Ascending aorta (tissue), 2 donors: ENCODE data around the gene ATP6V0A1. TPM values are rescaled to one million over a fixed set of nuclear protein-coding genes. Genes with fewer than 3 reads are reported as not detected.
"Not testable (repeated sequence)": the region's sequence is repeated elsewhere in the genome, so short reads cannot be mapped to it uniquely, and the experiment has no call there.

Experiments
- DNase-seq, 2 donors: peaks; one replicate each; pipeline ENCODE4 v3.0.0-alpha.2; 2019; ENCODE audit warnings: low spot score in 2 of 2
- H3K27ac ChIP-seq, 2 donors: fragments of 200-600 bp; sonication (generic); one replicate each; pipeline ENCODE4 v1.5.1; 2016 to 2017; ENCODE audit warnings: mild to moderate bottlenecking in 1 of 2
- H3K27me3 ChIP-seq: fragments of 200-600 bp; sonication (generic); one replicate; pipeline ENCODE4 v1.5.1; 2017
- H3K36me3 ChIP-seq, 2 donors: fragments of 200-600 bp; sonication (generic); one replicate each; pipeline ENCODE4 v1.5.1; 2016
- H3K4me1 ChIP-seq, 2 donors: fragments of 200-600 bp; sonication (generic); one replicate each; pipeline ENCODE4 v1.5.1; 2016 to 2017; ENCODE audit warnings: mild to moderate bottlenecking in 1 of 2
- H3K4me3 ChIP-seq, 2 donors: fragments of 200-600 bp; sonication (generic); one replicate each; pipeline ENCODE4 v1.5.1; 2016 to 2017; ENCODE audit warnings: mild to moderate bottlenecking in 1 of 2
- H3K9me3 ChIP-seq, 2 donors: fragments of 200-600 bp; sonication (generic); one replicate each; pipeline ENCODE4 v1.5.1; 2016
- CTCF ChIP-seq, 3 experiments: fragments of 200-600 bp in 2 of 3; fragments of 450-650 bp in 1 of 3; sonication (generic) in 2 of 3; IDR thresholded peaks; one replicate each; pipeline ENCODE4 v1.5.1; 2016 to 2019; ENCODE audit warnings: antibody characterized with exemption in 3 of 3, mild to moderate bottlenecking in 1 of 3, moderate library complexity in 1 of 3
- intact Hi-C: fragments of 100-400 bp; cut with DNase I; formaldehyde crosslinking; loops from one replicate; pipeline ENCODE4 v1.15.1; 2023
- total RNA-seq: library from RNA; depleted of rRNA; stranded (reverse); fragments of >200 nt; gene quantifications from one replicate; pipeline ENCODE4 v1.1.0, GENCODE V29; 2016

ATP6V0A1 gene
- total RNA-seq, 1 donor from 2014 or later, result 59.0 TPM

DNA sequence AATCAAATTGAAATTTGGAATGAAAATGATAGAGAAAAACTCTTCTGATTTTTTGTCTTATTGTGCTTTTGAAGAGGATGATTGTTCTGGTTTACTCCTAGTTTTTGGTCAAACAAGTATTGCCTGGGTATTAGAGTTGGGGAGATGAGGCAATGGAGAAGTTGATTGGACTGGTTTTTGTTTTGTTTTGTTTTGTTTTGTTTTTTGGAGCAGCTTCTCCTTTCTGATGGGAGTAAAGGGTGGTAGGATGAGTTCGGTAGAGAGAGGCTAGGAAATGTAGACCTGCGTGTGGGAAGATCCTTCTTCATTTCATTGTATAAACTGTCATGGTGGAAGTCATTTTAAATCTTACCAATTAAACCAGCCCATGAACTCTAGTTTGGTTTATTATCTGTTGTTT is 17.7 kb downstream of the ATP6V0A1 start:
- no peak overlapping the region for H3K27ac ChIP-seq
- H3K36me3 ChIP-seq, result peaks cover 71 to 77% of the 10 kb centered on the region in 2 donors
- intact Hi-C loops, result no loop called here

GRCh38 chr17:42477173-42477572 is 18.5 kb downstream of the ATP6V0A1 start:
- H3K27me3 ChIP-seq, result no peaks in the 10 kb centered on the region
- no peaks in the 10 kb centered on the region for H3K4me1 ChIP-seq
- no peak overlapping the region for H3K27ac ChIP-seq
- no peak overlapping the region for H3K4me3 ChIP-seq
- H3K36me3 ChIP-seq, result peaks cover 71 to 77% of the 10 kb centered on the region in 2 donors
- TF ChIP-seq CTCF (IDR thresholded peaks at IDR 0.05), result no peak
- DNase-seq, result no peak
- H3K9me3 ChIP-seq, result no peaks in the 10 kb centered on the region
- intact Hi-C loops, result no loop called here

More for the DNA sequence above, 17.7 kb downstream of the ATP6V0A1 start:
- H3K4me1 ChIP-seq, result no peaks in the 10 kb centered on the region
- no peak for DNase-seq
- no peaks in the 10 kb centered on the region for H3K27me3 ChIP-seq
- no peak for TF ChIP-seq CTCF (IDR thresholded peaks at IDR 0.05)
- H3K4me3 ChIP-seq, result no peak overlapping the region
- no peaks in the 10 kb centered on the region for H3K9me3 ChIP-seq

DNA sequence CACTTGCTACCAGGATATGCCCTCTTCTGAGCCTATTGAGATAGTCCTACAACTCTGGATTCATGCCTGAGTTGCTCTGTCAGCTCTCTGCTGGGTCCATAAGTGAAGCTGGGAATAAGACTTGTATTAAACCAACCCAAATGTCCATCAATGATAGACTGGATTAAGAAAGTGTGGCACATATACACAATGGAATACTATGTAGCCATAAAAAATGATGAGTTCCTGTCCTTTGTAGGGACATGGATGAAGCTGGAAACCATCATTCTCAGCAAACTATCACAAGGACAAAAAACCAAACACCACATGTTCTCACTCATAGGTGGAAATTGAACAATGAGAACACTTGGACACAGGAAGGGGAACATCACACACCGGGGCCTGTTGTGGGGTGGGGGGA is 19.1 kb downstream of the ATP6V0A1 start:
- H3K9me3 ChIP-seq, H3K4me3 ChIP-seq, intact Hi-C loops, H3K27me3 ChIP-seq, H3K4me1 ChIP-seq, DNase-seq, H3K27ac ChIP-seq: not testable (repeated sequence)
- peaks cover 71 to 78% of the 10 kb centered on the region in 2 donors for H3K36me3 ChIP-seq

DNA sequence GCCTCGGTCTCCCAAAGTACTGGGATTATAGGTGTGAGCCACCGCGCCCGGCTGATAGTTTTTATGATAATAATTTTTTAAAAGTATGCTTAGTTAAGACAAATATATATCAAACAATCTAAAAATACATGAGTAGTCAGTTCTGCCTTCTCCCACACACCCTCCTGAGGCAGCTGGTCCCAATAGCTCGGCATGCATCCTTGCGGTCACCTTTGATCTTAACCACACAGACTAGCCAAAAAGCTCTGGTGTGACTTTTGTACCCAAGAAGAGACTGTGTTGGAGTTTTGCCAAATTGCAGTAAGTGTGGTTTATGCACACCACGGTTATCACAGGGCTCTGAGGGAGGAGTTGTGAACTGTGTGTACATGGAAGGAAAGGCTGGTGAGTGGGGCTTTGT is 25.6 kb downstream of the ATP6V0A1 start:
- Histone ChIP-seq H3K4me3 (no peak overlapping the region), H3K9me3 (no peaks in the 10 kb centered on the region), H3K27ac (no peak overlapping the region), H3K4me1 (no peaks in the 10 kb centered on the region), H3K27me3 (no peaks in the 10 kb centered on the region), H3K36me3 (peaks cover 76 to 95% of the 10 kb centered on the region in 2 donors)
- TF ChIP-seq CTCF (IDR thresholded peaks at IDR 0.05), result no peak
- intact Hi-C loops, result no loop called here
- DNase-seq, result no peak

DNA sequence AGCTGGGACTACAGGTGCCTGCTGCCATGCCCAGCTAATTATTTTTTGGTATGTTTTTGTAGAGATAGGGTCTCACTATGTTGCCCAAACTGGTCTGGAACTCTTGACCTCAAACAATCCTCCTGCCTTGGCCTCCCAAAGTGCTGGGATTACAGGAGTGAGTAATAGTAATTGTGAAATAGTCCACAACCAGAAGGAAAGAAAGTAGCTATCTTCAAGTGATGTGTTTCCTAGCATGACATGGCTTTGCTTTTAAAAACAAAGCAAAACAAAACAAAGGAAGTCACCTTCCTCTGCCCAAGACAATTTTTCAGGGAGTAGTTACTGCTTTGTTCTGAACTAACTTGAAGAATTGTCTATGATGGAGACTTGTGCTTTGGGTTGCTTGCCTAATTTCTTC is 27.0 kb downstream of the ATP6V0A1 start:
- H3K9me3 ChIP-seq, result no peaks in the 10 kb centered on the region
- intact Hi-C loops, result no loop called here
- no peaks in the 10 kb centered on the region for H3K27me3 ChIP-seq
- no peak for DNase-seq
- no peak overlapping the region for H3K27ac ChIP-seq
- TF ChIP-seq CTCF (IDR thresholded peaks at IDR 0.05), result no peak
- no peak overlapping the region for H3K4me3 ChIP-seq
- peaks cover 80 to 95% of the 10 kb centered on the region in 2 donors for H3K36me3 ChIP-seq
- no peaks in the 10 kb centered on the region for H3K4me1 ChIP-seq

DNA sequence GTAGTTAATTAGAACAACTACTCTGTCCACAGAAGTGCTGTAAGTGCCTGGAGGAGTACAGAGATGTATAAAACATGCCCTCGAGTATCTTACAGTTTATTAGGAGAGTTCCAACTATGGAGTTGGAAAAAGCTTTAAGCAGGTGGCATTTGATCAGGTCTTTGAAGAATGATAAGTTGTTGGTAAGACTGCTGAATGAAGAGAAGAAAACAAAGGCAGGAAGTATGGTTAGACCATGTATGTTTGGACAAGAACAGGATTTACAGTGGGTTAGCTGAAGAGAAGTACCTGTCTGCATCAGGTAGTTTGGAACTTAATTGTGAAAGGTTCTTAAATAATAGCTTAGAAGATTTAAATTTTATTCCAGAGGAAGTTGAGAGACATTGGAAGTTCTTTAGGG is 29.4 kb downstream of the ATP6V0A1 start:
- H3K9me3 ChIP-seq, result no peaks in the 10 kb centered on the region
- H3K4me3 ChIP-seq, result no peak overlapping the region
- H3K27me3 ChIP-seq, result no peaks in the 10 kb centered on the region
- no peak for DNase-seq
- intact Hi-C loops, result no loop called here
- no peaks in the 10 kb centered on the region for H3K4me1 ChIP-seq
- TF ChIP-seq CTCF (IDR thresholded peaks at IDR 0.05), result no peak
- no peak overlapping the region for H3K27ac ChIP-seq
- peaks cover 74 to 94% of the 10 kb centered on the region in 2 donors for H3K36me3 ChIP-seq
